ENCODE results near the gene PRR7.

PRR7 gene

DNA sequence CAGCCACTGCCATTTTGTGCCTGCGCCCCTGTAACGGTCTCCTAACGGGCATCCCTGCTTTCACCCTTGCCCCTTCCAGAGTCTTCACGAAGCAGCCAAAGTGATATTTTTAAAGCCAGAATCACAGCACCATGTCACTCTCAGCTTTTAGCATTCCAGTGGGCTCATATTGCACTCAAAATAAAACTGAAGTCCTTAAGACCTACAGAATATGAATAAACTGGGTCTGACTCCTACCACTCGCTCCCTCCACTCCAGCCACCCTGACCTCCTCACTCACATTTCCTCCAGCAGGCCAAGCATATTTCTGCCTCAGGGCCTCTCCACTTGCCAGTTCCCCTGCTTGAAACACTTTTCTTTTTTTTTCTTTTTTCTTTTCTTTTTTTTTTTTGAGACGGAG lies 53.2 kb downstream of the PRR7 start:
- DNase-seq (ENCODE audit: low read depth), result no peak

- DNase-seq (ENCODE audit: low read depth), result no peak
Measured at GRCh38 chr5:177500685-177501522, 54.3 kb downstream of the PRR7 start.

DNA sequence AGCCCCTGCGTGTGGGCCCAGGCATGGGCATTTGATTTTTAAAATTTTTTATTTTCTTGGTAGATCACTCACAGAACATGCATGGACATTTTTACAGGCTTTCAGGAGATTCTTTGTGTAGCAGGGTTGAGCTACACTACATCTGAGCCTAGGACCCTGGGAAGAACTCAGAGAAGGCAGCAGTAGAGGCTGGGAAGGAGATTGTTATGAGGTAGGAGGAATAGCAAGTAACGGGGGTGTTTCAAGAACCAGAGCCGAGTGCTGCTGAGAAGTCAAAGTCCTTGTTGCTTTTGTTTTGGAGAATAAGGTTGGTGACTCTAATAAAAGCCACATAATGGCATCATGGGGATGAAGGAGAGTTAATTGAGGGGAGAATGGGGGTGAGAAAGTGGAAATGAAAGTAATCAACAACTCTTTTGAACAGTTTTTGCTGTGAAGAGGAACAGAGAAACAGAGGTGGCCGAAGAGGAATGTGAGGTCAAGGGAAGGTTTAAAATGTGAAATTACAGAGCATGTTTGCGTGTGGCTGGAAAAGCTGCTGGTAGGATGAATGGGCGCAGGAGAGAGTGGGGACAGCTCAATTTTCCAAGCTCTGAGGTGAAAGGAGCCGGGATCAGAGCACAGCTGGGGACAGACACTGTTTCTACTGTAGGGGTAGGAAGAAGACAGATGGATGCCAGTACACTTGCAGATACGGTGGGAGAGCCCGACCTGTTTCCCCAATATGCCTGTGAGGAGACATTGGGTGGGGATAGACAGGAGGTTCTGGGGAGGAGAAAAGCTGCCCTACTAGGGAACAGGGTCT lies 55.5 kb downstream of the PRR7 start:
- no peak for DNase-seq (ENCODE audit: low read depth)

DNA sequence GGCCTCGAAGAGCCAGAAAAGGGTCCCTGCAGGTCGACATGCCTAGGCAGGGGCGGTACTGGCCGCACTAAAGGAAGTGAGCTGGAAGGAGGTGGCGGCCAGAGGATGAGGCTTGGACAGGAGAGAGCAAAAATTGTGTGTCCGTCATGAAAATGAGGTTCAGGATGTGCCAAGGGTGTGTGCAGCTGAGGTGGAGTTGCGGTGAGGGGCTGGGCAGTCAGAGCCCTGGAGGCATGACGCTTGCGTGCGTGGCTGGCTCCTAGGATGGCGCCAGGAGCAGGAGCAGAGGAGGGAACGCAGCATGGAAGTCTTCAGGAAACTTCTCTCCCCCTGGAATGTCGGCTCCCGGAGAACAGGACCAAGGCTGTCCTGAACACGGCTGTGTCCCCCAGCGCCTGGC lies 56.3 kb downstream of the PRR7 start:
- DNase-seq (ENCODE audit: low read depth), result no peak

- no peak for DNase-seq (ENCODE audit: low read depth)
Measured at GRCh38 chr5:177503351-177504085, 56.9 kb downstream of the PRR7 start.

GRCh38 chr5:177504086-177505056 lies 57.8 kb downstream of the PRR7 start:
- no peak for DNase-seq (ENCODE audit: low read depth)

DNA sequence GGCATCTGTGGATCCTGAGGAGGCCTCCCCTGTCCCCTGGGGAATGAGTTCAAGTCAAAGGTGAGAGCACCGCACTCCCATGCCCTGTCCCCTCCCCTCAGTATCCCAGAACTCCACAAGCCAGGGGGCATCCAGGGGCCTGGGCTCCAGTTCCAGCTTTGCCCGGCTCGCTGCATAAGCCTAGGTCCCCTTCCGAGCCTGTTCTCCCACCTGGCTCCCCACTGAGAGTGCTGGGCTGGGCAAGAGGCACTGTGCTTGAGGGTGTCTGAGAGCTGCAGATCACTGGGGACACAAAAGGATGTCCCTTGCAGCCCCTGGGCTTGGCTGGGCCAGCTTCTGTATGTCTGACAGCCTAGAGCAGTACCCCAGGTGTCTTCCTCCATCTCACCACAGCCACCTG lies 58.5 kb downstream of the PRR7 start:
- no peak for DNase-seq (ENCODE audit: low read depth)

Measured in non-pigmented ciliary epithelial cell (primary cell).